Tibial nerve (tissue), 4 donors: ENCODE results near the gene EDN3. TPM values are rescaled to one million over a fixed set of nuclear protein-coding genes. Genes with fewer than 3 reads are reported as not detected.

Experiments
- DNase-seq, 2 donors: peaks; one replicate each; pipeline ENCODE4 v3.0.0-alpha.2; 2019; ENCODE audit warnings: low spot score in 2 of 2
- H3K27ac ChIP-seq, 4 donors: fragments of 200-600 bp; sonication (generic) in 3 of 4; one replicate each; pipeline ENCODE4 v1.5.1; 2017 to 2019; ENCODE audit warnings: mild to moderate bottlenecking in 1 of 4
- H3K27me3 ChIP-seq, 2 donors: fragments of 200-600 bp; sonication (generic) in 1 of 2; one replicate each; pipeline versions ENCODE4 v1.5.1 to v1.6.0; 2017 to 2019
- H3K36me3 ChIP-seq, 3 donors: fragments of 200-600 bp; sonication (generic); one replicate each; pipeline ENCODE4 v1.5.1; 2018 to 2019
- H3K4me1 ChIP-seq, 4 donors: fragments of 200-600 bp; sonication (generic) in 3 of 4; one replicate each; pipeline ENCODE4 v1.5.1; 2017 to 2019
- H3K4me3 ChIP-seq, 4 donors: fragments of 200-600 bp; sonication (generic) in 3 of 4; one replicate each; pipeline ENCODE4 v1.5.1; 2017 to 2019; ENCODE audit warnings: mild to moderate bottlenecking in 1 of 4, moderate library complexity in 1 of 4
- H3K9me3 ChIP-seq, 4 donors: fragments of 200-600 bp; sonication (generic) in 3 of 4; one replicate each; pipeline ENCODE4 v1.5.1; 2017 to 2019
- EP300 ChIP-seq, 2 donors: sonication (generic); formaldehyde crosslinking; IDR thresholded peaks; one replicate each; pipeline ENCODE4 v1.6.1; 2017; ENCODE audit warnings: antibody characterized with exemption in 2 of 2, mild to moderate bottlenecking in 1 of 2
- POLR2A ChIP-seq, 2 donors: fragments of 450-650 bp; IDR thresholded peaks; one replicate each; pipeline ENCODE4 v1.6.1; 2017; ENCODE audit warnings: antibody characterized with exemption in 2 of 2, mild to moderate bottlenecking in 2 of 2, moderate library complexity in 2 of 2
- WGBS, 2 donors: methylation state at CpG; one replicate each; pipeline ENCODE4 v1.1.5; 2018; 5-methylcytosine and 5-hydroxymethylcytosine counted together
- total RNA-seq, 4 donors: library from RNA; depleted of rRNA; stranded (reverse); fragments of >200 nt; gene quantifications; one replicate each; pipeline ENCODE4 v1.1.0, GENCODE V29; 2016
- TF ChIP-seq, protein P1 (sequence below), 5 experiments: fragments of 200-600 bp in 3 of 5; fragments of 450-650 bp in 2 of 5; sonication (generic) in 3 of 5; IDR thresholded peaks; one replicate each; pipeline ENCODE4 v1.5.1; 2016 to 2019; ENCODE audit warnings: antibody characterized with exemption in 5 of 5, mild to moderate bottlenecking in 3 of 5, moderate library complexity in 2 of 5

Gene EDN3
- total RNA-seq, 4 donors from 2014 or later, result 2.9 TPM; not detected in 3

DNA sequence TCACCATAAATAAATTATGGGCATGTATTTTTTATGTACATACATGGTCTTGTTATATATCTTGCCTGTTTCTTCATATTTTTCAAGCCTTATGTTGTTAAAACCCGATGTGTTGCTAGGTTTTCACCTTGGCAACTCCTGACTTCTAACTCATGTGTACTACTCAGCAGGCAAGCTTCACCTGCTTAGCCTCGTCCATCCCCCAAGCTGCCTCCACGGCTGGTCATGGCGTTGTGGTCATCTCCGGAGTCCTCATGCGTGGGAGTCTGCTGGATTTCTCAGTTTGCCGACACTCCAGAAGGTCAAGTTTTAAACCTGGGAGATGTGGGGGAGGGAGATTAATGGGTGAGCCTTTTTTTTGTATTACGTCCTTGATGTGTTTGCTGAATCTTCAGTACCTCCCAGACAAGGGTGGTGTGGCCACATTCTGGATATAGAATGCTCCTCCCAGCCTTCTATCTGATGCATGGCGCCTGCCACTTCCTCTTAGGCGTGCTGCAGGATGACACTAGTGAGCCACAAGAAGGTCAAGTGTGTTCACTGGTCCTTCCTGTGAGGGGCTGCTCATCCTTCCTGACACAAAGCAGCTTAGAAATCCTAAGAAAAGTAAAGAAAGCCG lies 26.6 kb upstream of the EDN3 start:
- DNase-seq, result no peak
- TF ChIP-seq POLR2A (IDR thresholded peaks at IDR 0.05), result no peak
- TF ChIP-seq EP300 (IDR thresholded peaks at IDR 0.05), result no peak
- TF ChIP-seq, protein P1, sequence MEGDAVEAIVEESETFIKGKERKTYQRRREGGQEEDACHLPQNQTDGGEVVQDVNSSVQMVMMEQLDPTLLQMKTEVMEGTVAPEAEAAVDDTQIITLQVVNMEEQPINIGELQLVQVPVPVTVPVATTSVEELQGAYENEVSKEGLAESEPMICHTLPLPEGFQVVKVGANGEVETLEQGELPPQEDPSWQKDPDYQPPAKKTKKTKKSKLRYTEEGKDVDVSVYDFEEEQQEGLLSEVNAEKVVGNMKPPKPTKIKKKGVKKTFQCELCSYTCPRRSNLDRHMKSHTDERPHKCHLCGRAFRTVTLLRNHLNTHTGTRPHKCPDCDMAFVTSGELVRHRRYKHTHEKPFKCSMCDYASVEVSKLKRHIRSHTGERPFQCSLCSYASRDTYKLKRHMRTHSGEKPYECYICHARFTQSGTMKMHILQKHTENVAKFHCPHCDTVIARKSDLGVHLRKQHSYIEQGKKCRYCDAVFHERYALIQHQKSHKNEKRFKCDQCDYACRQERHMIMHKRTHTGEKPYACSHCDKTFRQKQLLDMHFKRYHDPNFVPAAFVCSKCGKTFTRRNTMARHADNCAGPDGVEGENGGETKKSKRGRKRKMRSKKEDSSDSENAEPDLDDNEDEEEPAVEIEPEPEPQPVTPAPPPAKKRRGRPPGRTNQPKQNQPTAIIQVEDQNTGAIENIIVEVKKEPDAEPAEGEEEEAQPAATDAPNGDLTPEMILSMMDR (IDR thresholded peaks at IDR 0.05), result no peak
- 60 to 69% methylated on average over 11 of the region's 11 CpGs for WGBS, 2 donors
- H3K27ac ChIP-seq, result no peak overlapping the region
- no peaks in the 10 kb centered on the region for H3K9me3 ChIP-seq
- no peaks in the 10 kb centered on the region for H3K4me1 ChIP-seq
- H3K36me3 ChIP-seq, result no peaks in the 10 kb centered on the region
- H3K27me3 ChIP-seq, result peaks cover 0 to 8% of the 10 kb centered on the region in 2 donors
- H3K4me3 ChIP-seq, result no peak overlapping the region

DNA sequence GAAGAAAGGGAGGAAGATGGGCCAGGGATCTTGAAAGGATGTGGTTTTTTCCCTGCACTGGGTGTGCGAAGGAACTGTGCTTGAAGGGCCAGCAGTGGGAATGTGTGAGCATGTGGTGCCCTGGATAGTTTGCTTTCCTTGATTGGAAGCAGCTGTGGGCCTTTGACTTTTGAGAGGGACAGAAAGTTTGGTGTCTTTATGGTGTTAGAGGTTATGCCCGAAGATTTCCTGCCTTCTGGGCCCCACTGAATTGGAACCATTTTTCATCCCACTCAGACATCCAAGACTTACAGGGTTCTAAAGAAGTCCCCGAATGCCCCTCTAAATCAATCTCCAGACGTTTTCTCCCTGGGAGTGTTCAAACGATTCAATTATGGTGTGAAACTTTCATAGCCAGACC lies 23.5 kb upstream of the EDN3 start:
- no peak overlapping the region for H3K4me3 ChIP-seq
- H3K9me3 ChIP-seq, result no peaks in the 10 kb centered on the region
- WGBS, 2 donors, result 24 to 37% methylated on average over 5 of the region's 5 CpGs
- TF ChIP-seq POLR2A (IDR thresholded peaks at IDR 0.05) (no peak), EP300 (IDR thresholded peaks at IDR 0.05) (no peak)
- TF ChIP-seq, protein P1 (IDR thresholded peaks at IDR 0.05), result no peak
- H3K4me1 ChIP-seq, result no peaks in the 10 kb centered on the region
- no peaks in the 10 kb centered on the region for H3K36me3 ChIP-seq
- no peak for DNase-seq
- H3K27ac ChIP-seq, result no peak overlapping the region
- H3K27me3 ChIP-seq, result no peaks in the 10 kb centered on the region

DNA sequence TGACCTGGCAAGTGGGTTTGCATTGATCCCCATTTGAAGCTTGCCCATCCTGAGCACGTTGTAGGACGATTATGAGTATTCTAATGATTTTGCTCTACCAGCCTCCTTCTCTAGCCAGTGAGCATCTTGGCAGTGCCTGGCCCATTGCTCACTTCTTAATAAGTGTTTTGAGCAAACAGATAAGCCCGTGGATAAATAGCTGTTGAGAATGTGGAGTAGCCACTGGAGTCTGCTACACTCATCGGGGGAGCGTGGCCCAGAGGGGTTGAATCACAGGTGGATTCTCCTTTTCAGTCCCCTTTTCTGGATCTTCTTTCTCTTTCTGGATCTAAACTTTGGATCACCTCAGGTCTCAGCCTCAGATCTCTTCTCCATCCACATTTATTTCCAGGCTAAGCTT lies 15.9 kb upstream of the EDN3 start:
- Histone ChIP-seq H3K4me1 (no peaks in the 10 kb centered on the region), H3K27ac (no peak overlapping the region), H3K36me3 (no peaks in the 10 kb centered on the region), H3K27me3 (no peaks in the 10 kb centered on the region), H3K4me3 (no peak overlapping the region), H3K9me3 (no peaks in the 10 kb centered on the region)
- WGBS, 2 donors, result 86 to 94% methylated on average over 5 of the region's 5 CpGs
- no peak for DNase-seq
- no peak for TF ChIP-seq POLR2A (IDR thresholded peaks at IDR 0.05)
- TF ChIP-seq, protein P1 (IDR thresholded peaks at IDR 0.05), result no peak
- TF ChIP-seq EP300 (IDR thresholded peaks at IDR 0.05), result no peak

DNA sequence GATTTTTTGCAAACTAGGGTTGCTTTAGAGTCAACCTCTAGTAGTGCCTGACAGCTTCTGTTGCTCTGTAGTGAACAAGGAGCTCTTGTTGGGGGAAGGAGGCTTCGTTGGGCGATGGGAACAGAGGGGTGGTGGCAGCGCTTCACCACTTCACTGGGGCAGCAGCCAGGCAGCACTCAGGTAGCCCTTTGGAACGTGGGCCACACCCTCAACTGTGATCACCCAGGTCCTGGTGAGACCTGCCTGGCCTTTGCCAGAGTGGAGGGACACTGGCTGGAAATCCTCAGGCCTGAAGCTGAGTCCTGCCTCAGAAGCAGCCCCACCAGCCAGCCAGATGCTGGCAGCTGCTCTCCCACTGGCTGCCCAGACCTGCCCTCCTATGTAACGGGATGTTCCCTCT lies 10.4 kb upstream of the EDN3 start:
- WGBS, 2 donors, result 71 to 79% methylated on average over 4 to 5 of the region's 5 CpGs
- Histone ChIP-seq H3K9me3 (no peaks in the 10 kb centered on the region), H3K27ac (no peak overlapping the region), H3K36me3 (no peaks in the 10 kb centered on the region), H3K4me3 (no peak overlapping the region), H3K4me1 (no peaks in the 10 kb centered on the region), H3K27me3 (peaks cover 0 to 17% of the 10 kb centered on the region in 2 donors)
- TF ChIP-seq EP300 (IDR thresholded peaks at IDR 0.05), result no peak
- TF ChIP-seq, protein P1 (IDR thresholded peaks at IDR 0.05), result no peak
- TF ChIP-seq POLR2A (IDR thresholded peaks at IDR 0.05), result no peak
- no peak for DNase-seq

DNA sequence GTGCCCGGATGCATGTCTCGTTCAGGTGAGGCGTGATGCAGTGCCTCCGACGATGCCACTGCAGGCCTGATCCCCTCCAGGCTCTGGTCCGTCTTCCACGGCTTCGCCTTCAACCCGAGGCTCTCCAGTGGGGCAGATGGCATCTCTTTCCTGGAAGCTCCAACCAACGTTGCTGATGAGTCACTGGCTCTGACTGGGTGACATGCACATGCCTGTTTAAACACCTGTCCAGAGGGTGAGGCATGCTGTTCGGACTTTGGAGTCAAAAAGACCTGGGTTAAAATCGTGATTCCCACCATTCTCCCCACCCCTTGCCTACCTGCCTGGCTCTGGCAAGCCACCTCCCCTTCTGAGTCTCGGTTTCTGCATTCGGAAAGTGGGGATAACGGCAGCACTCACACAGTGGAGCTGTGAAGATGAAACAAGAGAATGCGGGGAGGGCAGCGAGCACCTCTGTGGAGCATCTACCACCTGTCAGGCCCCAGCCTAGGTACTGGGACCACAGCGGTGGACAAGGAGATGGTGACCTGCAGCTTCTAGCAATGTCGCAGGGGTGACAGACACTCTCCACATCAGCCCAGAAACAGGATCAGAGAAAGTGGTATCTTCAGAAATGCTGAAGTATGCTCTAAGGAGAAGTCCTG lies 8.5 kb upstream of the EDN3 start:
- peaks cover 0 to 17% of the 10 kb centered on the region in 2 donors for H3K27me3 ChIP-seq
- 89 to 91% methylated on average over 19 of the region's 19 CpGs for WGBS, 2 donors

More for the DNA sequence above, 8.5 kb upstream of the EDN3 start:
- Histone ChIP-seq H3K4me1 (no peaks in the 10 kb centered on the region), H3K36me3 (no peaks in the 10 kb centered on the region), H3K4me3 (no peak overlapping the region), H3K9me3 (no peaks in the 10 kb centered on the region), H3K27ac (no peak overlapping the region)
- TF ChIP-seq POLR2A (IDR thresholded peaks at IDR 0.05) (no peak), EP300 (IDR thresholded peaks at IDR 0.05) (no peak)
- TF ChIP-seq, protein P1 (IDR thresholded peaks at IDR 0.05), result no peak
- no peak for DNase-seq
